ENCODE data around the gene CYS1.

The CYS1 gene

GRCh38 chr2:10073706-10074105, 6.5 kb downstream of the CYS1 start:
- Histone ChIP-seq H3K4me3 (ENCODE audit: low read length) (no peak overlapping the region), H3K36me3 (ENCODE audit: control insufficient read depth, insufficient read depth, low read length) (no peaks in the 10 kb centered on the region), H3K27me3 (ENCODE audit: control insufficient read depth, insufficient read depth, low read length) (peaks cover 7% of the 10 kb centered on the region; the same call in 1 of the 2 replicates), H3K27ac (ENCODE audit: low read length) (no peak overlapping the region), H3K9me3 (ENCODE audit: control insufficient read depth, insufficient read depth, low read length) (no peaks in the 10 kb centered on the region), H3K4me1 (ENCODE audit: control insufficient read depth, insufficient read depth, low read length) (no peaks in the 10 kb centered on the region; the same call in 1 of the 2 replicates)
- no CpG with 5 or more reads among the region's 8 CpGs for WGBS (ENCODE audit: insufficient coverage, insufficient read length)
- DNase-seq (ENCODE audit: low read depth, low spot score) = no peak

GRCh38 chr2:10072656-10073480, 7.3 kb downstream of the CYS1 start:
- H3K36me3 ChIP-seq (ENCODE audit: control insufficient read depth, insufficient read depth, low read length) = no peaks in the 10 kb centered on the region
- H3K4me3 ChIP-seq (ENCODE audit: low read length) = no peak overlapping the region
- no peaks in the 10 kb centered on the region for H3K9me3 ChIP-seq (ENCODE audit: control insufficient read depth, insufficient read depth, low read length)
- H3K27me3 ChIP-seq (ENCODE audit: control insufficient read depth, insufficient read depth, low read length) = no peaks in the 10 kb centered on the region
- no peaks in the 10 kb centered on the region; the same call in 1 of the 2 replicates for H3K4me1 ChIP-seq (ENCODE audit: control insufficient read depth, insufficient read depth, low read length)
- WGBS (ENCODE audit: insufficient coverage, insufficient read length) = no CpG with 5 or more reads among the region's 20 CpGs
- H3K27ac ChIP-seq (ENCODE audit: low read length) = no peak overlapping the region
- no peak for DNase-seq (ENCODE audit: low read depth, low spot score)

- WGBS (ENCODE audit: insufficient coverage, insufficient read length) = no CpG with 5 or more reads among the region's 7 CpGs
- Histone ChIP-seq H3K4me1 (ENCODE audit: control insufficient read depth, insufficient read depth, low read length) (no peaks in the 10 kb centered on the region; the same call in 1 of the 2 replicates), H3K4me3 (ENCODE audit: low read length) (no peak overlapping the region), H3K9me3 (ENCODE audit: control insufficient read depth, insufficient read depth, low read length) (no peaks in the 10 kb centered on the region), H3K27ac (ENCODE audit: low read length) (no peak overlapping the region), H3K36me3 (ENCODE audit: control insufficient read depth, insufficient read depth, low read length) (no peaks in the 10 kb centered on the region), H3K27me3 (ENCODE audit: control insufficient read depth, insufficient read depth, low read length) (no peaks in the 10 kb centered on the region)
- no peak for DNase-seq (ENCODE audit: low read depth, low spot score)
Observed at GRCh38 chr2:10071595-10071994, 8.6 kb downstream of the CYS1 start.

GRCh38 chr2:10071176-10071575, 9.0 kb downstream of the CYS1 start:
- no peak for DNase-seq (ENCODE audit: low read depth, low spot score)
- no CpG with 5 or more reads among the region's 16 CpGs for WGBS (ENCODE audit: insufficient coverage, insufficient read length)
- Histone ChIP-seq H3K4me3 (ENCODE audit: low read length) (no peak overlapping the region), H3K36me3 (ENCODE audit: control insufficient read depth, insufficient read depth, low read length) (no peaks in the 10 kb centered on the region), H3K9me3 (ENCODE audit: control insufficient read depth, insufficient read depth, low read length) (no peaks in the 10 kb centered on the region), H3K27ac (ENCODE audit: low read length) (no peak overlapping the region), H3K4me1 (ENCODE audit: control insufficient read depth, insufficient read depth, low read length) (no peaks in the 10 kb centered on the region; the same call in 1 of the 2 replicates), H3K27me3 (ENCODE audit: control insufficient read depth, insufficient read depth, low read length) (no peaks in the 10 kb centered on the region)

DNA sequence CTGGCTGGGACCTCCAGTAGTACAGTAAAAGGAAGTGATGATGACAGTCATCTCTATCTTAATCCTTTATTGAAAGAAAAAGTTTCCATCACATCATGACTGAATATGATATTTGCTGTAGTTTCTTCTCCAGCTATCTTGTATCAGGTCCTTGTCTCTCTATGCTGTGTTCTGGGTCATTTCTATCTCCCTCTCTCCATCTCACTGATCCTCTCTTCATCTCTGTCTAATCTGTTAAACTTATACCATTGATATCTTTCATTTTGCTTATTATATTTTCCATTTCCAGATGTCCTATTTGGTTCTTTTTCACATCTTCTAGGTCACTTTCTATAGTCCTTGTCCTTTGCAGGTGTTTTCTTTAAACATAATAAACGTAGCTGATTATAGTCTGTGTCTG, 12.3 kb downstream of the CYS1 start:
- WGBS (ENCODE audit: insufficient coverage, insufficient read length) = no CpG with 5 or more reads among the region's 1 CpG
- H3K4me1 ChIP-seq (ENCODE audit: control insufficient read depth, insufficient read depth, low read length) = no peaks in the 10 kb centered on the region
- H3K4me3 ChIP-seq (ENCODE audit: low read length) = no peak overlapping the region
- no peaks in the 10 kb centered on the region for H3K27me3 ChIP-seq (ENCODE audit: control insufficient read depth, insufficient read depth, low read length)
- DNase-seq (ENCODE audit: low read depth, low spot score) = no peak
- no peaks in the 10 kb centered on the region for H3K36me3 ChIP-seq (ENCODE audit: control insufficient read depth, insufficient read depth, low read length)
- H3K9me3 ChIP-seq (ENCODE audit: control insufficient read depth, insufficient read depth, low read length) = no peaks in the 10 kb centered on the region
- no peak overlapping the region for H3K27ac ChIP-seq (ENCODE audit: low read length)

DNA sequence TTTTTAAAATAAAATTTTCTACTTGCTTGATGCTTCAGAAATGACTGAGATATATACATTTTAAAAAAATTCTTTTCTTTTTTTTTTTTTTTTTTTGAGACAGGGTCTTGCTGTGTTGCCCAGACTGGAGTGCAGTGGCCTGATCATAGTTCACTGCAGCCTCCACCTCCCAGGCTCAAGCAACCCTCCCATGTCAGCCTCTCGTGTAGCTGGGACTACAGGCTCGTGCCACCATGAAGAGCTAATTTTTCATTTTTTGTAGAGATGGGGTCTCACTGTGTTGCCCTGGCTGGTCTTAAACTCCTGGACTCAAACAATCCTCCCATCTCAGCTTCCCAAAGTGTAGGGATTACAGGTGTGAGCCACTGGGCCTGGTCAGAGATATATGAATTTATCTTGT, 12.9 kb downstream of the CYS1 start:
- Histone ChIP-seq H3K4me1 (ENCODE audit: control insufficient read depth, insufficient read depth, low read length) (no peaks in the 10 kb centered on the region), H3K27me3 (ENCODE audit: control insufficient read depth, insufficient read depth, low read length) (no peaks in the 10 kb centered on the region), H3K27ac (ENCODE audit: low read length) (no peak overlapping the region), H3K4me3 (ENCODE audit: low read length) (no peak overlapping the region), H3K36me3 (ENCODE audit: control insufficient read depth, insufficient read depth, low read length) (no peaks in the 10 kb centered on the region), H3K9me3 (ENCODE audit: control insufficient read depth, insufficient read depth, low read length) (no peaks in the 10 kb centered on the region)
- no peak for DNase-seq (ENCODE audit: low read depth, low spot score)
- no CpG with 5 or more reads among the region's 2 CpGs for WGBS (ENCODE audit: insufficient coverage, insufficient read length)

DNA sequence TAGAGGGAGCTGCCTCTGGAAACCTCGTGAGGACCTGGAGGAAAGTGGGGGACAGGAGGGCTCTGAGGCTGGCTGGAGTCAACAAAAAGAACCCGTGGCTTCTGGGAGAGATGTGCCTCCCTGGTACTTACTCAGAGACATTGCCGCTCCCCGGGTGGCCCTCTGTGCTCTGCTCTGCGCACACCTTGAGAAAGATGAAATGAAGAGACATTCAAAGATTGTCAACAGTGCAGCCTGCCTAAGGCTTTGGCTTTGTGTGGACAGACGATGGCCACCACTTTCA, 14.5 kb downstream of the CYS1 start:
- no peaks in the 10 kb centered on the region for H3K36me3 ChIP-seq (ENCODE audit: control insufficient read depth, insufficient read depth, low read length)
- H3K4me3 ChIP-seq (ENCODE audit: low read length) = no peak overlapping the region
- no peak for DNase-seq (ENCODE audit: low read depth, low spot score)
- no peaks in the 10 kb centered on the region for H3K27me3 ChIP-seq (ENCODE audit: control insufficient read depth, insufficient read depth, low read length)
- H3K4me1 ChIP-seq (ENCODE audit: control insufficient read depth, insufficient read depth, low read length) = no peaks in the 10 kb centered on the region; the same call in 1 of the 2 replicates
- no peaks in the 10 kb centered on the region for H3K9me3 ChIP-seq (ENCODE audit: control insufficient read depth, insufficient read depth, low read length)
- WGBS (ENCODE audit: insufficient coverage, insufficient read length) = no CpG with 5 or more reads among the region's 6 CpGs
- no peak overlapping the region for H3K27ac ChIP-seq (ENCODE audit: low read length)

- no CpG with 5 or more reads among the region's 18 CpGs for WGBS (ENCODE audit: insufficient coverage, insufficient read length)
- no peaks in the 10 kb centered on the region for H3K36me3 ChIP-seq (ENCODE audit: control insufficient read depth, insufficient read depth, low read length)
- DNase-seq (ENCODE audit: low read depth, low spot score) = no peak
- H3K4me3 ChIP-seq (ENCODE audit: low read length) = no peak overlapping the region
- no peaks in the 10 kb centered on the region for H3K9me3 ChIP-seq (ENCODE audit: control insufficient read depth, insufficient read depth, low read length)
- H3K27me3 ChIP-seq (ENCODE audit: control insufficient read depth, insufficient read depth, low read length) = no peaks in the 10 kb centered on the region
- H3K4me1 ChIP-seq (ENCODE audit: control insufficient read depth, insufficient read depth, low read length) = no peaks in the 10 kb centered on the region; the same call in 1 of the 2 replicates
- H3K27ac ChIP-seq (ENCODE audit: low read length) = no peak overlapping the region
Observed at GRCh38 chr2:10064932-10065772, 15.1 kb downstream of the CYS1 start.

DNA sequence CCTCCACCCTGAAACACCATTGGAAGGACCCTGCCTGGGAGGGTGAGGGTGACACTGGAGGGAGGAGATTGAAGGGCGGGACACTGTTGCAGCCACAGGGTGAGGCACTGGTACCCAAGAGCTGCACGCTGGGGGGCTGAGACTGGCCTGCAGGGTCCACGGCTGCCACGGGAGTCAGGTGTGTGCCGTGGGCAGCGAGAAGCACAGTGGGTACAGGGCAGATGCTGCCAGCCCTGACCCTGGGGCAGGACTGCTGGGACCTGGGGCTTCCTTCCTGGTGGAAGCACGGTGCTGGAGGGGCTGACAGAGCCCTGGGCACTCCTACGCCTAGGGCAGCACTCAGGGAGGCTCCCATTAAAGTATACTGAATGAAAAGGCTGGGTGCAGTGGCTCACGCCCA, 16.6 kb downstream of the CYS1 start:
- Histone ChIP-seq H3K4me3 (ENCODE audit: low read length) (no peak overlapping the region), H3K4me1 (ENCODE audit: control insufficient read depth, insufficient read depth, low read length) (no peaks in the 10 kb centered on the region; the same call in 1 of the 2 replicates), H3K27me3 (ENCODE audit: control insufficient read depth, insufficient read depth, low read length) (no peaks in the 10 kb centered on the region), H3K9me3 (ENCODE audit: control insufficient read depth, insufficient read depth, low read length) (no peaks in the 10 kb centered on the region), H3K36me3 (ENCODE audit: control insufficient read depth, insufficient read depth, low read length) (no peaks in the 10 kb centered on the region), H3K27ac (ENCODE audit: low read length) (no peak overlapping the region)
- WGBS (ENCODE audit: insufficient coverage, insufficient read length) = no CpG with 5 or more reads among the region's 9 CpGs
- DNase-seq (ENCODE audit: low read depth, low spot score) = no peak

DNA sequence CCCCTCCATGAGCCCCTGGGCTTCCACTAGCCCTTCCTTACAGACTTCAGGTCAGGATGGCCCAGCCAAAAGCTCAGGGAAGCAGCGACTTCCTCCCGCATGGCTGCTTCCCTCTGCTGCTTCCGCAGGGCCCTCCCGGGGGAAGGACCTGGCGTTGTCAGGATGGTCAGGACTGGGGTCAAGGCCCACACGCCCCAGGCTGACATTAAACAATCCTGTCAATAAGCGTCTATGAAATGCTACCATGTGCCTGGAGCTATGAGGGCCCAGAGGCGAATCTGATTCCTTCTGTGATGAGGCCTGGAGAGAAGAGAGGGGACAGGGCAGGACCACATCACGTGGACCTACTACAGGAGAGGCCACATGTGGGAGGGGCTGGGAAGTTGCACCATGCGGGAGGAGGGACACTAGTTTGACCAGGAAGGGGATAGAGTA, 17.3 kb downstream of the CYS1 start:
- DNase-seq (ENCODE audit: low read depth, low spot score) = no peak
- no peaks in the 10 kb centered on the region for H3K9me3 ChIP-seq (ENCODE audit: control insufficient read depth, insufficient read depth, low read length)
- H3K27ac ChIP-seq (ENCODE audit: low read length) = no peak overlapping the region
- no peak overlapping the region for H3K4me3 ChIP-seq (ENCODE audit: low read length)
- no peaks in the 10 kb centered on the region for H3K27me3 ChIP-seq (ENCODE audit: control insufficient read depth, insufficient read depth, low read length)
- WGBS (ENCODE audit: insufficient coverage, insufficient read length) = no CpG with 5 or more reads among the region's 10 CpGs
- no peaks in the 10 kb centered on the region; the same call in 1 of the 2 replicates for H3K4me1 ChIP-seq (ENCODE audit: control insufficient read depth, insufficient read depth, low read length)
- H3K36me3 ChIP-seq (ENCODE audit: control insufficient read depth, insufficient read depth, low read length) = no peaks in the 10 kb centered on the region

All from iPS DF 6.9 (cell line).